ENCODE measurements around the gene CTRL.

CTRL gene

GRCh38 chr16:67931712-67932461 is at the start of gene CTRL:
Gene CTRL, minus strand, starts transcription at chr16:67931862. Its CDS starts 10 bp downstream, at chr16:67931852.
- no peak for DNase-seq (ENCODE audit: low read depth)
- TF ChIP-seq POLR2A (IDR thresholded peaks at IDR 0.05; ENCODE audit: extremely low read depth, insufficient read length), result no peak
- no peak for TF ChIP-seq MYC (IDR thresholded peaks at IDR 0.05; ENCODE audit: low read depth, low read length)
- TF ChIP-seq, protein P1, sequence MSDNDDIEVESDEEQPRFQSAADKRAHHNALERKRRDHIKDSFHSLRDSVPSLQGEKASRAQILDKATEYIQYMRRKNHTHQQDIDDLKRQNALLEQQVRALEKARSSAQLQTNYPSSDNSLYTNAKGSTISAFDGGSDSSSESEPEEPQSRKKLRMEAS (IDR thresholded peaks at IDR 0.05; ENCODE audit: low read depth, low read length), result no peak
- TF ChIP-seq CTCF (IDR thresholded peaks at IDR 0.05; ENCODE audit: low read depth, low read length), result no peak

DNA sequence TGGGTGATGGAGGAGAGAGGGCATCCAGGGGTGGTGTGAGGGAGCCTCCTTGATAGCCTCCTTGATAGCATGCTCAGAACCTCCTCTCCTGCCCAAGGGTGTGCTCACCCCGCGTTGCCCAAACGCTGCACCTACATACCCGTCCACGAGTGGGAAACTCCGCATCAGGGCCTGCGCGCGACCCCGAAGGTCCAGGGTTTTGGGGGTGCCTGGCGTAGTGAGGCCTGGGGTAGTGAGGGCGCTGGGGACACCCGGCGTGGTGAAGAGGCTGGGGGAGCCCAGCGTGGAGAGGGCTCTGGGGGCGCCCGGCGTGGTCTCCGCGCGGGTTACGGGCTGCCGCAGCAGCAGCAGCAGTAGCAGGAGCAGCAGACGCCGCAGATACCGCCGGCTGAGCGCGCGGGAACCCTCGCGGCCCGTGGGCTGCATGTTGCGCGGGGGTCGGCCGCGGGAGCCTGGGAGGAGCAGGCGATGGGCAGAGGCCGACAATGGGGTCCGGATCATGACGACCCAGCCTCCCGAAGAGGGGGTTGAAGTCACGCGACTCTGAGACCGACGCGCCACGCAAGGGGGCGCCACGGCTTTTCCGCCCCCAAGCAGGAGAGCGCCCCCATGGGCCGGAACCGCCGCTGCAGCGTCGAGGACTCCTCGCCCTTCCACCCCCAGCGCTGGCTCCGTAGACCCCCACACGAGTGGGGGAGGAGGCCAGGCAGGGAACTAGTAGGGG is 48.5 kb upstream of the CTRL start, which contains the start of gene DPEP3:
Gene DPEP3, minus strand, starts transcription at position 545 of the 724 bp plus-strand sequence. Its CDS starts 119 bp downstream, at position 426.
- DNase-seq (ENCODE audit: low read depth), result no peak
- no peak within 1 kb of the TSS for H3K4me3 ChIP-seq (ENCODE audit: low read depth, low read length)
- TF ChIP-seq, protein P1 (IDR thresholded peaks at IDR 0.05; ENCODE audit: low read depth, low read length), result no peak
- TF ChIP-seq CTCF (IDR thresholded peaks at IDR 0.05; ENCODE audit: low read depth, low read length), result peak; percentile 4

More at GRCh38 chr16:67931712-67932461, at the start of gene CTRL:
- no peak within 1 kb of the TSS for H3K4me3 ChIP-seq (ENCODE audit: low read depth, low read length)

DNA sequence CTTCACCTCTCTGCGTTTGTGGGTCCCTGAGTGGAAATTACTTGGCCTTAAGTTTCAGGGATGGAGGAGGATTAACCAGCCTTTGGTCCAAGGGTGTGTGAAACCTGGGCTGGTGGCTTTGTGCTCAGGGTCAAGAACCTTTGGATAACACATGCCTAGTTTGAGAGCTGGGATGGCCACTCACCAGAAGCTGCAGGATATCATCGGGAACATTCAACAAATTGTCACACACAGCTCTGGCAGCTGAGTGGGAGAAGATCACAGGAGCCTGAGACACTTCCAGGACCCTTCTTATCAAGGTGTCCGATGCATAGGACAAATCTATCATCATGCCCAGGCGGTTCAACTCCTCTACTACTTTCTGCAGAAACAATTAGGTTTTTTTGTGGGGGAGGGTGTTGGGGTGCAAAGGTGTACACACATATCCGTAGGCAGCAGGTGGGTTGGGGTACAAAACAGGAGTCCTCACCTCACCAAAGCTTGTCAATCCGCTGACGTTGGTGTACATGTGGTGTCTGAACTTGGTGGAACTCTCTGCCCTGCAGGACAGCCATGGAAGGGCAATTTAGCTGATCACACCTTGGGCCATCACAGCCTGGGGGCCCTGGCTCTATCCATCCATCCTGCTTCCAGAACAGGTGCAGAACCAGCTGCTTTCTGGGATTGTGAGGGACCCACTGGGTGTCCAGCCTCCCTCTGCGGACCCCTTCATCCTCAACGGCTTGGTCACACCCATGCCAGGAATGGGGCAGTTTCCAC is 46.0 kb upstream of the CTRL start:
- TF ChIP-seq CTCF (IDR thresholded peaks at IDR 0.05; ENCODE audit: low read depth, low read length) (no peak), MYC (IDR thresholded peaks at IDR 0.05; ENCODE audit: low read depth, low read length) (no peak), POLR2A (IDR thresholded peaks at IDR 0.05; ENCODE audit: extremely low read depth, insufficient read length) (no peak)
- TF ChIP-seq, protein P1 (IDR thresholded peaks at IDR 0.05; ENCODE audit: low read depth, low read length), result no peak
- DNase-seq (ENCODE audit: low read depth), result no peak
- H3K4me3 ChIP-seq (ENCODE audit: low read depth, low read length), result no peak overlapping the region

GRCh38 chr16:67977005-67977404 is 45.3 kb upstream of the CTRL start:
- no peak overlapping the region for H3K4me3 ChIP-seq (ENCODE audit: low read depth, low read length)
- DNase-seq (ENCODE audit: low read depth), result no peak
- TF ChIP-seq POLR2A (IDR thresholded peaks at IDR 0.05; ENCODE audit: extremely low read depth, insufficient read length) (no peak), CTCF (IDR thresholded peaks at IDR 0.05; ENCODE audit: low read depth, low read length) (no peak), MYC (IDR thresholded peaks at IDR 0.05; ENCODE audit: low read depth, low read length) (no peak)
- TF ChIP-seq, protein P1 (IDR thresholded peaks at IDR 0.05; ENCODE audit: low read depth, low read length), result no peak

DNA sequence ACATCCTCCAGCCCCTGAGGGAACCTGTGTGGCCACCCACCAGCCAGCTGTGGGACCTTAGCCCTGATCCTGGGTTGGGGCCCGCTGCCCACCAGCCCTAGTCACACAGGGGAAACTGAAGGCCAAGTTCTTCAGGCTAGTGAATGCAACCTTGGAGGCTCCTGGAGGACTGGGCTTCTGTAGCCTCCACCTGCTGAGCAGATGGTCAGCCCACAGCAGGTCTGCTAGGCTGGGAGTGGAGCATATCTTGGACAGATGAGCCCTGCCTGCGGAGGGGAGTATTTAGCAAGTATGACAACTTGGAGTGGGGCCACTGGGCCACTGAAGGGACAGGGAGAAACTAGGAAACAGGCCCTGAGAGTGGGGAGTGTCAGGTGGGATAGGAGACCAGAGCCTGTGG is 44.5 kb upstream of the CTRL start:
- TF ChIP-seq MYC (IDR thresholded peaks at IDR 0.05; ENCODE audit: low read depth, low read length) (no peak), POLR2A (IDR thresholded peaks at IDR 0.05; ENCODE audit: extremely low read depth, insufficient read length) (no peak), CTCF (IDR thresholded peaks at IDR 0.05; ENCODE audit: low read depth, low read length) (no peak)
- TF ChIP-seq, protein P1 (IDR thresholded peaks at IDR 0.05; ENCODE audit: low read depth, low read length), result no peak
- no peak overlapping the region for H3K4me3 ChIP-seq (ENCODE audit: low read depth, low read length)
- no peak for DNase-seq (ENCODE audit: low read depth)

All from NB4 (cell line).